Umbilical cord (tissue), 2 donors: ENCODE results near the gene DALRD3. TPM values are rescaled to one million over a fixed set of nuclear protein-coding genes. Genes with fewer than 3 reads are reported as not detected.

Source experiments
- DNase-seq: peaks from one replicate; pipeline ENCODE4 v3.0.0-alpha.2; 2015; ENCODE audit warnings: low spot score
- total RNA-seq: library from RNA; depleted of rRNA; stranded (reverse); fragments of >200 nt; gene quantifications from one replicate; pipeline ENCODE4 v1.2.3, GENCODE V29; 2014; ENCODE audit warnings: low replicate concordance; ENCODE audit not compliant: insufficient read depth

Gene DALRD3
- total RNA-seq, 1 donor from 2014 or later: 15.2 TPM

- DNase-seq: no peak
Measured at GRCh38 chr3:48982686-48983085, 35.7 kb downstream of the DALRD3 start.

- DNase-seq: no peak
Measured at GRCh38 chr3:48982016-48982415, 36.4 kb downstream of the DALRD3 start.

- no peak for DNase-seq
Measured at GRCh38 chr3:48980295-48980694, 38.1 kb downstream of the DALRD3 start.

GRCh38 chr3:48979451-48979850, 38.9 kb downstream of the DALRD3 start:
- no peak for DNase-seq

GRCh38 chr3:48974076-48974864, 44.1 kb downstream of the DALRD3 start:
- DNase-seq: no peak

- DNase-seq: no peak
Measured at GRCh38 chr3:48970586-48970985, 47.8 kb downstream of the DALRD3 start.

GRCh38 chr3:48966876-48967361, 51.5 kb downstream of the DALRD3 start:
- no peak for DNase-seq

- DNase-seq: no peak
Measured at GRCh38 chr3:48966367-48966766, 52.0 kb downstream of the DALRD3 start.

Other genes starting within 250 kb of the DALRD3 start
- 24.3 TPM for gene PRKAR2A, start 170.7 kb downstream of the DALRD3 start, total RNA-seq
- gene SLC25A20, start 119.7 kb downstream of the DALRD3 start, total RNA-seq: 7.2 TPM
- gene ARIH2, start 99.7 kb downstream of the DALRD3 start, total RNA-seq: 115 TPM
- 53.0 TPM for gene P4HTM, start 28.3 kb downstream of the DALRD3 start, total RNA-seq
- gene WDR6, start 11.2 kb downstream of the DALRD3 start, total RNA-seq: 31.3 TPM
- 28.2 TPM for gene NDUFAF3, start 3.5 kb upstream of the DALRD3 start, total RNA-seq
- 181 TPM for gene IMPDH2, start 10.8 kb upstream of the DALRD3 start, total RNA-seq
- gene QRICH1, start 75.5 kb upstream of the DALRD3 start, total RNA-seq: 49.4 TPM
- 283 TPM for gene QARS1, start 86.2 kb upstream of the DALRD3 start, total RNA-seq
- gene USP19, start 102.2 kb upstream of the DALRD3 start, total RNA-seq: 48.9 TPM
- gene LAMB2, start 114.5 kb upstream of the DALRD3 start, total RNA-seq: 753 TPM
- 7.0 TPM for gene CCDC71, start 147.8 kb upstream of the DALRD3 start, total RNA-seq
- gene KLHDC8B, start 153.0 kb upstream of the DALRD3 start, total RNA-seq: 30.8 TPM